ENCODE results near the gene BICDL2.

Gene BICDL2

GRCh38 chr16:3038896-3039295 lies 2.2 kb upstream of the BICDL2 start:
- H3K27me3 ChIP-seq (ENCODE audit: insufficient read depth, low read length), result peaks cover 73% of the 10 kb centered on the region
- H3K27ac ChIP-seq (ENCODE audit: low read length), result no peak overlapping the region
- no peaks in the 10 kb centered on the region for H3K9me3 ChIP-seq (ENCODE audit: insufficient read depth, low read depth, low read length)
- H3K9ac ChIP-seq (ENCODE audit: low read depth, low read length), result no peak overlapping the region
- H3K4me3 ChIP-seq (ENCODE audit: low read length), result no peak overlapping the region
- H3K36me3 ChIP-seq (ENCODE audit: insufficient read depth, low read depth, low read length), result no peaks in the 10 kb centered on the region
- H3K4me1 ChIP-seq (ENCODE audit: insufficient read depth, low read length), result peaks cover 8% of the 10 kb centered on the region; the same call in 1 of the 2 replicates

GRCh38 chr16:3038256-3038655 lies 1.5 kb upstream of the BICDL2 start:
- Histone ChIP-seq H3K9ac (ENCODE audit: low read depth, low read length) (peak overlapping the region; percentile 34; the same call in 1 of the 2 replicates), H3K27me3 (ENCODE audit: insufficient read depth, low read length) (peaks cover 72% of the 10 kb centered on the region), H3K9me3 (ENCODE audit: insufficient read depth, low read depth, low read length) (no peaks in the 10 kb centered on the region), H3K36me3 (ENCODE audit: insufficient read depth, low read depth, low read length) (no peaks in the 10 kb centered on the region), H3K4me3 (ENCODE audit: low read length) (no peak overlapping the region), H3K4me1 (ENCODE audit: insufficient read depth, low read length) (peaks cover 8% of the 10 kb centered on the region; the same call in 1 of the 2 replicates), H3K27ac (ENCODE audit: low read length) (no peak overlapping the region)

GRCh38 chr16:3035972-3036725 lies 595 bp downstream of the BICDL2 start:
- H3K27me3 ChIP-seq (ENCODE audit: insufficient read depth, low read length), result peaks cover 77% of the 10 kb centered on the region
- no peaks in the 10 kb centered on the region for H3K9me3 ChIP-seq (ENCODE audit: insufficient read depth, low read depth, low read length)
- H3K9ac ChIP-seq (ENCODE audit: low read depth, low read length), result no peak overlapping the region
- H3K4me1 ChIP-seq (ENCODE audit: insufficient read depth, low read length), result peaks cover 11% of the 10 kb centered on the region
- no peak overlapping the region for H3K27ac ChIP-seq (ENCODE audit: low read length)
- no peaks in the 10 kb centered on the region for H3K36me3 ChIP-seq (ENCODE audit: insufficient read depth, low read depth, low read length)
- H3K4me3 ChIP-seq (ENCODE audit: low read length), result peak overlapping the region; percentile 65

- H3K9ac ChIP-seq (ENCODE audit: low read depth, low read length), result no peak overlapping the region
- no peak overlapping the region for H3K27ac ChIP-seq (ENCODE audit: low read length)
- H3K4me3 ChIP-seq (ENCODE audit: low read length), result peak overlapping the region; percentile 65
- no peaks in the 10 kb centered on the region for H3K36me3 ChIP-seq (ENCODE audit: insufficient read depth, low read depth, low read length)
- H3K4me1 ChIP-seq (ENCODE audit: insufficient read depth, low read length), result peaks cover 11% of the 10 kb centered on the region
- no peaks in the 10 kb centered on the region for H3K9me3 ChIP-seq (ENCODE audit: insufficient read depth, low read depth, low read length)
- peaks cover 82% of the 10 kb centered on the region for H3K27me3 ChIP-seq (ENCODE audit: insufficient read depth, low read length)
Measured at GRCh38 chr16:3035289-3035971, 1.3 kb downstream of the BICDL2 start.

GRCh38 chr16:3032624-3033023 lies 4.1 kb downstream of the BICDL2 start:
- peaks cover 88% of the 10 kb centered on the region for H3K27me3 ChIP-seq (ENCODE audit: insufficient read depth, low read length)
- peaks cover 10% of the 10 kb centered on the region for H3K4me1 ChIP-seq (ENCODE audit: insufficient read depth, low read length)
- H3K9me3 ChIP-seq (ENCODE audit: insufficient read depth, low read depth, low read length), result no peaks in the 10 kb centered on the region
- H3K36me3 ChIP-seq (ENCODE audit: insufficient read depth, low read depth, low read length), result no peaks in the 10 kb centered on the region
- no peak overlapping the region for H3K9ac ChIP-seq (ENCODE audit: low read depth, low read length)
- no peak overlapping the region for H3K4me3 ChIP-seq (ENCODE audit: low read length)
- H3K27ac ChIP-seq (ENCODE audit: low read length), result no peak overlapping the region

GRCh38 chr16:3030222-3031212 lies 6.2 kb downstream of the BICDL2 start:
- Histone ChIP-seq H3K27me3 (ENCODE audit: insufficient read depth, low read length) (peaks cover 67% of the 10 kb centered on the region), H3K36me3 (ENCODE audit: insufficient read depth, low read depth, low read length) (peaks cover 19% of the 10 kb centered on the region)

GRCh38 chr16:3029491-3030221 lies 7.1 kb downstream of the BICDL2 start:
- H3K9ac ChIP-seq (ENCODE audit: low read depth, low read length), result no peak overlapping the region
- H3K4me3 ChIP-seq (ENCODE audit: low read length), result no peak overlapping the region

More at GRCh38 chr16:3030222-3031212, 6.2 kb downstream of the BICDL2 start:
- Histone ChIP-seq H3K9me3 (ENCODE audit: insufficient read depth, low read depth, low read length) (no peaks in the 10 kb centered on the region), H3K27ac (ENCODE audit: low read length) (no peak overlapping the region), H3K9ac (ENCODE audit: low read depth, low read length) (no peak overlapping the region), H3K4me3 (ENCODE audit: low read length) (no peak overlapping the region), H3K4me1 (ENCODE audit: insufficient read depth, low read length) (peaks cover 7% of the 10 kb centered on the region)

GRCh38 chr16:3028716-3029319 lies 7.9 kb downstream of the BICDL2 start:
- no peak overlapping the region for H3K27ac ChIP-seq (ENCODE audit: low read length)
- no peaks in the 10 kb centered on the region for H3K9me3 ChIP-seq (ENCODE audit: insufficient read depth, low read depth, low read length)
- peaks cover 22% of the 10 kb centered on the region for H3K36me3 ChIP-seq (ENCODE audit: insufficient read depth, low read depth, low read length)
- H3K9ac ChIP-seq (ENCODE audit: low read depth, low read length), result no peak overlapping the region
- peaks cover 50% of the 10 kb centered on the region for H3K27me3 ChIP-seq (ENCODE audit: insufficient read depth, low read length)
- H3K4me3 ChIP-seq (ENCODE audit: low read length), result no peak overlapping the region
- peaks cover 6% of the 10 kb centered on the region for H3K4me1 ChIP-seq (ENCODE audit: insufficient read depth, low read length)

More at GRCh38 chr16:3029491-3030221, 7.1 kb downstream of the BICDL2 start:
- Histone ChIP-seq H3K36me3 (ENCODE audit: insufficient read depth, low read depth, low read length) (peaks cover 22% of the 10 kb centered on the region), H3K4me1 (ENCODE audit: insufficient read depth, low read length) (peaks cover 6% of the 10 kb centered on the region), H3K27me3 (ENCODE audit: insufficient read depth, low read length) (peaks cover 59% of the 10 kb centered on the region), H3K9me3 (ENCODE audit: insufficient read depth, low read depth, low read length) (no peaks in the 10 kb centered on the region), H3K27ac (ENCODE audit: low read length) (no peak overlapping the region)

- Histone ChIP-seq H3K9ac (ENCODE audit: low read depth, low read length) (no peak overlapping the region; the same call in 1 of the 2 replicates), H3K27ac (ENCODE audit: low read length) (no peak overlapping the region)
Measured at GRCh38 chr16:3027983-3028715, 8.6 kb downstream of the BICDL2 start.

GRCh38 chr16:3027489-3027795 lies 9.3 kb downstream of the BICDL2 start:
- Histone ChIP-seq H3K27ac (ENCODE audit: low read length) (no peak overlapping the region), H3K9ac (ENCODE audit: low read depth, low read length) (no peak overlapping the region; the same call in 1 of the 2 replicates), H3K4me1 (ENCODE audit: insufficient read depth, low read length) (peaks cover 14% of the 10 kb centered on the region)

More at GRCh38 chr16:3027983-3028715, 8.6 kb downstream of the BICDL2 start:
- Histone ChIP-seq H3K4me1 (ENCODE audit: insufficient read depth, low read length) (peaks cover 7% of the 10 kb centered on the region), H3K27me3 (ENCODE audit: insufficient read depth, low read length) (peaks cover 44% of the 10 kb centered on the region), H3K36me3 (ENCODE audit: insufficient read depth, low read depth, low read length) (peaks cover 22% of the 10 kb centered on the region), H3K4me3 (ENCODE audit: low read length) (peak overlapping the region; percentile 29; the same call in 1 of the 2 replicates), H3K9me3 (ENCODE audit: insufficient read depth, low read depth, low read length) (no peaks in the 10 kb centered on the region)

More at GRCh38 chr16:3027489-3027795, 9.3 kb downstream of the BICDL2 start:
- Histone ChIP-seq H3K9me3 (ENCODE audit: insufficient read depth, low read depth, low read length) (no peaks in the 10 kb centered on the region), H3K27me3 (ENCODE audit: insufficient read depth, low read length) (peaks cover 38% of the 10 kb centered on the region), H3K36me3 (ENCODE audit: insufficient read depth, low read depth, low read length) (peaks cover 27% of the 10 kb centered on the region), H3K4me3 (ENCODE audit: low read length) (no peak overlapping the region; the same call in 1 of the 2 replicates)

Data from iPS-20b (cell line).